ENCODE data around the gene REC114. TPM values are rescaled to one million over a fixed set of nuclear protein-coding genes. Genes with fewer than 3 reads are reported as not detected.
"Not testable (repeated sequence)": the region's sequence is repeated elsewhere in the genome, so short reads cannot be mapped to it uniquely, and the experiment has no call there.

Gene REC114, protein sequence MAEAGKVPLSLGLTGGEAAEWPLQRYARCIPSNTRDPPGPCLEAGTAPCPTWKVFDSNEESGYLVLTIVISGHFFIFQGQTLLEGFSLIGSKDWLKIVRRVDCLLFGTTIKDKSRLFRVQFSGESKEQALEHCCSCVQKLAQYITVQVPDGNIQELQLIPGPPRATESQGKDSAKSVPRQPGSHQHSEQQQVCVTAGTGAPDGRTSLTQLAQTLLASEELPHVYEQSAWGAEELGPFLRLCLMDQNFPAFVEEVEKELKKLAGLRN
- polyA plus RNA-seq (ENCODE audit: insufficient read length in 12 of 12) = not detected
- long read RNA-seq, donor 1, partial matches to known transcripts = 86 of 160 reads
- long read RNA-seq, donor 1, other reads (novel, unspliced or antisense) = 74 of 160 reads
- long read RNA-seq, donor 2, partial matches to known transcripts = 7 of 60 reads
- long read RNA-seq, donor 2, other reads (novel, unspliced or antisense) = 53 of 60 reads
- long read RNA-seq, donor 3, partial matches to known transcripts = 0 of 19 reads
- long read RNA-seq, donor 3, other reads (novel, unspliced or antisense) = 19 of 19 reads
- long read RNA-seq, donor 4, partial matches to known transcripts = 14 of 14 reads
- long read RNA-seq, donor 4, other reads (novel, unspliced or antisense) = 0 of 14 reads
- long read RNA-seq, donor 5, partial matches to known transcripts = 48 of 133 reads
- long read RNA-seq, donor 5, other reads (novel, unspliced or antisense) = 85 of 133 reads
- long read RNA-seq, donor 6 = 0 reads
- long read RNA-seq, donor 7, partial matches to known transcripts = 0 of 17 reads
- long read RNA-seq, donor 7, other reads (novel, unspliced or antisense) = 17 of 17 reads
- long read RNA-seq, donor 8, partial matches to known transcripts = 21 of 67 reads
- long read RNA-seq, donor 8, other reads (novel, unspliced or antisense) = 46 of 67 reads
- long read RNA-seq, donor 9 = 0 reads
- long read RNA-seq, donor 10 = 0 reads
- long read RNA-seq, donor 11 = 0 reads

- no peak for DNase-seq
Observed at GRCh38 chr15:73442968-73443367, at the start of gene REC114. Gene REC114, plus strand, starts transcription at chr15:73443164. Its CDS starts 22 bp downstream, at chr15:73443186.

DNA sequence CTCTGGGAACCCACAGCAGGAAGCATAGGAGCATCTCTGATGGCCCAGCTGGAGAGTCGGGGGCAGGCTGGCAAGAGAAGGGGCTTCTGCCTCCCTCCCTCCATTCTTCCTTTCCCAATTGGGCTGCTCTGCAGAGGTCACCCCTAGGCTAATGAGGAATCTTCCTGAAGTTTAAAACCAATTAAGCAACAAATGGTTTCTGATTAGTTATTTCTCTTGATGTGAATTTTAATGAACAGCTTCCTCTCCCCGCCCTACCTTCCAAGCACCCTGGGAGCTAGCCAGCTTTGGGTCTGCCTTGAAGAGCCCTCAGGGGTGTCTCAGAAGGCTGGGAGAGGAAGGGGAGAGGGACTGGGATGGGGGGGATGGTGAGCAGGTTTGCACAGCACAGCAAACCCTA is 49.6 kb upstream of the REC114 start:
- DNase-seq = no peak

DNA sequence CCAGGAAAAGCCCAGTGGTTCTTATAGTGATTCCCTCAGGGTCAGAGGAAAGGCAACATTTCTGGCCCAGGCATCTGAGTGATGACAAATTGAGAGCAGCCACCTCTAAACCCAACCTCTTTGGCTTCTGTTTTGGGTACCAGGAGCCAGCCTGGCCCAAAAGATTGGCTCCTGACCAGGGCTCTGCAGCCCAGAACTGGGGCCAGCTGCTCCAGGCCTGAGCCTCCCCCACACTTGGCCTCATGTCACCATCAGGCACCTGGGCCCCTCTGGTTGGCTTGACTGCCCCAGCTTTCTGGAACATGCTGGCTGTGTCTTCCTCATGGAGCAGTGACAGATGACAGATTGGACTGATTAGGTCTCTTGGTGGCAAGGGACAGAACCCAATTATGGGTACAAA is 48.2 kb upstream of the REC114 start:
- DNase-seq = no peak

DNA sequence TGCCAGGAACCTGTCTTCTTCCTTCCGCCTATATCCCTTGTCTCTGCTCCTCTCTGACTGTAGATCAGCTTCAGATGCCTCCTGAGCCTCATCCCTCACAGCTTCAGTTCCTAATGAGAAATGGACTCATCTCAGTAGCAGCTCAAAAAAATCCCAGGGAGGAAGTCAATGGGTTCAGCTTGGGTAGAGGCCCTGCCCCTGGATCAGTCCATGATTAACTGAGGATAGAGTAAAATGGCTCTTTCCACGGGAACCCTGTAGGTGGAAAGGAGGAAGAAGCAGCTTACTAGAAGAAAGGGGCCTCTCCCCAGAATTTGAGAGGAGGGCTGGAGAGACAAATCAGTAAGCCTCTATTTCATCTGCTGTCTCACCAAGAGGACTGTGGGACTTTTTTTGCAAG is 47.3 kb upstream of the REC114 start:
- no peak for DNase-seq

GRCh38 chr15:73397461-73397860 is 45.5 kb upstream of the REC114 start:
- DNase-seq = no peak

GRCh38 chr15:73398861-73399260 is 44.1 kb upstream of the REC114 start:
- DNase-seq = no peak

DNA sequence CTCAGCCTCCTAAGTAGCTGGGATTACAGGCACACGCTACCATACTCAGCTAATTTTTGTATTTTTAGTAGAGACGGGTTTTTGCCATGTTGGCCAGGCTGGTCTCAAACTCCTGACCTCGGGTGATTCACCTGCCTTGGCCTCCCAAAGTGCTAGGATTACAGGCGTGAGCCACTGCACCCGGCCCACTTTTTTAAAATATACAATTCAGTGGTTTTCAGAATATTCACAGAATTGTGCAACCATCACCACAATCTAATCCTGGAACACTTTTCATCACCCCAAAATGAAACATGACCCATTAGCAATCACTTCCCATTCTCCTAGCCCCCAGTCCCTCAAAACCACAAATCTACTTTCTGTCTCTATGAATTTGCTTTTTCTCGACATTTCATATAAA is 42.7 kb upstream of the REC114 start:
- not testable (repeated sequence) for DNase-seq

- no peak for DNase-seq
Observed at GRCh38 chr15:73403171-73403570, 39.8 kb upstream of the REC114 start.

DNA sequence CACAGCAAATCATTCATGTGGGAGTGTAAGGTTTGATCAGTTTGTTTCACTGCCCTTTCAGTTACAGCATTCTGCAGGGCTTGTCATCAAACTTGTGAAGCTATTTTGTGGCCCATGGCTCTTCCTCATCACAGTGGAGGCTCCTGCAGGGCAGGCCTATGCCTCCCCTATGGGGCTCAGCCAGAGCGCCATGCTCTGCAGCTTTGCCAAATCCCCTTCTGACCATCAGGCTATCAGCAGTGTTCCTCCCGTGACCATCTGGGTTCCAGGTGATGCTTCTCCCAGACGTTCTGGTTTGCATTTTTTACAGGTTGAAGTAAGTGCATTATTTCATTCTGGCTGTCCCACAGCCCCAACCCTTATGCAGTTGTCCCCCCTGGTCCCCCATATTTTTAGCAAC is 28.1 kb upstream of the REC114 start:
- DNase-seq = no peak

GRCh38 chr15:73424506-73424905 is 18.5 kb upstream of the REC114 start:
- no peak for DNase-seq

- DNase-seq = no peak
Observed at GRCh38 chr15:73425510-73425909, 17.5 kb upstream of the REC114 start.

GRCh38 chr15:73426323-73426994 is 16.5 kb upstream of the REC114 start:
- DNase-seq = no peak

- DNase-seq = not testable (repeated sequence)
Observed at GRCh38 chr15:73431329-73431728, 11.6 kb upstream of the REC114 start.

- no peak for DNase-seq
Observed at GRCh38 chr15:73433873-73434272, 9.1 kb upstream of the REC114 start.

- DNase-seq = no peak
Observed at GRCh38 chr15:73436613-73437012, 6.4 kb upstream of the REC114 start.

GRCh38 chr15:73437543-73438109 is 5.3 kb upstream of the REC114 start:
- no peak for DNase-seq

DNA sequence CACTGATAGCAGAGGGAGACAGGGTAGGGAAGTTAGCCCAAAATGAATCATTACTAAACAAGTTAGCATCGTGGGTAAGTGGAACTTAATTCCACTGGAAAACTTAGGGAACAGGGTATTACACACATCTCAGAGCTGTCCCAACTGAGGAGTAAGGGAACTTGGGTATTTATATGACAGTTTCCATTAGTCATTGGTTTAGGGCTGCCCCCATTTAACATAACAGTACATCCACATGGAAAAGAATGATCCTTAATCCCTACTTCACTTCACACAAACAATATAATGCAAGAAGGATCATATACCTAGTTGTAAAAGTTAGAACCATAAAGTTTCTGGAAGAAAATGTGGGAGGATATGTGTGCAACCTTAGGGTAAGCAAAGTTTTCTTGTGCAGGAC is 4.3 kb upstream of the REC114 start:
- no peak for DNase-seq

- DNase-seq = no peak
Observed at GRCh38 chr15:73440571-73440970, 2.4 kb upstream of the REC114 start.

DNA sequence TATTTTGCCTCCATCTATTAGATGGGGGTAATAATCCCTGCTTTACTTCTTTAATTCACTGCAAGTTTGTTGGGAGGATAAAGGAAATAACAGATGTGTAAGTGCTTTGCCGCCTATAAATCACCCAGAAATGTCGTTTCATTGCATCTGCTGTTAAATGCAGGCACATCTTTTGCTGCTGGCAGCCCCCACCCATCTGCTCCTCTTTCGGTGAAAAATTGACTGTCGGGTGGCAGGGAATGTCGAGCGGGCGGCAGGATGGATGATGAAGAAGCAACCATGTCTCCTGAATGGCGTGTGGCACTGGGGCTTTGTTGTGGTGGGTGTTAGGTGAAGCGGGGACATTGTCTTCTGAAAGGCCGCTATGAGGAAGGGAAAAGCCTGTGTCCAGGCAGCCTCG is 543 bp upstream of the REC114 start:
- DNase-seq = no peak

GRCh38 chr15:73447471-73447870 is 4.5 kb downstream of the REC114 start:
- DNase-seq = not testable (repeated sequence)

- DNase-seq = not testable (repeated sequence)
Observed at GRCh38 chr15:73448158-73448758, 5.3 kb downstream of the REC114 start.

All from muscle of arm (tissue), 14 donors.